Left lobe of liver (tissue), 2 donors: ENCODE data around the gene KLHL18. TPM values are rescaled to one million over a fixed set of nuclear protein-coding genes. Genes with fewer than 3 reads are reported as not detected.
"Not testable (repeated sequence)": the region's sequence is repeated elsewhere in the genome, so short reads cannot be mapped to it uniquely, and the experiment has no call there.

Experiments used
- ATAC-seq: fragments of 200-7000 bp; cut with Tn5 transposase; one replicate; pipeline ENCODE4 v1.9.1; 2020; ENCODE audit warnings: mild to moderate bottlenecking, moderate library complexity
- DNase-seq: peaks from one replicate; pipeline ENCODE4 v3.0.0-alpha.2; 2020; ENCODE audit warnings: low spot score
- total RNA-seq: library from RNA; stranded (reverse); gene quantifications from one replicate; pipeline ENCODE4 v1.2.1, GENCODE V29; 2021
- donor health status: DM: no; HTN: no; CAD: no; lungs with moderate emphysema.
- donor health status: DM: no; HTN: yes; CAD: no.

The KLHL18 gene
- total RNA-seq, 1 donor from 2014 or later = 9.4 TPM

GRCh38 chr3:47348411-47349154, 65.8 kb downstream of the KLHL18 start:
- DNase-seq = no peak
- ATAC-seq = no peak

GRCh38 chr3:47355010-47355409, 72.3 kb downstream of the KLHL18 start:
- no peak for DNase-seq
- no peak for ATAC-seq

GRCh38 chr3:47356201-47356600, 73.5 kb downstream of the KLHL18 start:
- ATAC-seq = no peak
- DNase-seq = no peak

GRCh38 chr3:47359323-47359722, 76.6 kb downstream of the KLHL18 start:
- no peak for ATAC-seq
- no peak for DNase-seq

GRCh38 chr3:47360110-47360517, 77.4 kb downstream of the KLHL18 start:
- ATAC-seq, DNase-seq: not testable (repeated sequence)

- ATAC-seq (peak; percentile 24), DNase-seq (no peak)
Measured at GRCh38 chr3:47362701-47363100, 80.0 kb downstream of the KLHL18 start.

- DNase-seq = no peak
Measured at GRCh38 chr3:47365213-47366153, 82.7 kb downstream of the KLHL18 start.

GRCh38 chr3:47366833-47367232, 84.1 kb downstream of the KLHL18 start:
- ATAC-seq (no peak), DNase-seq (no peak)

More at GRCh38 chr3:47365213-47366153, 82.7 kb downstream of the KLHL18 start:
- no peak for ATAC-seq

- no peak for DNase-seq
- ATAC-seq = no peak
Measured at GRCh38 chr3:47367631-47368030, 84.9 kb downstream of the KLHL18 start.

GRCh38 chr3:47370020-47370419, 87.3 kb downstream of the KLHL18 start:
- ATAC-seq, DNase-seq: not testable (repeated sequence)

GRCh38 chr3:47370887-47371697, 88.3 kb downstream of the KLHL18 start:
- ATAC-seq (peak; percentile 61), DNase-seq (no peak)

- DNase-seq = no peak
Measured at GRCh38 chr3:47374587-47374986, 91.8 kb downstream of the KLHL18 start.

GRCh38 chr3:47376393-47376792, 93.6 kb downstream of the KLHL18 start:
- ATAC-seq = no peak
- no peak for DNase-seq

More at GRCh38 chr3:47374587-47374986, 91.8 kb downstream of the KLHL18 start:
- no peak for ATAC-seq

GRCh38 chr3:47377186-47377585, 94.4 kb downstream of the KLHL18 start:
- DNase-seq = no peak
- no peak for ATAC-seq

- DNase-seq (no peak), ATAC-seq (no peak)
Measured at GRCh38 chr3:47378869-47379268, 96.1 kb downstream of the KLHL18 start.

GRCh38 chr3:47379411-47379899, 96.7 kb downstream of the KLHL18 start:
- peak; percentile 60 for DNase-seq
- peak; percentile 12 for ATAC-seq

GRCh38 chr3:47380026-47380600, 97.4 kb downstream of the KLHL18 start:
- ATAC-seq (no peak), DNase-seq (no peak)

GRCh38 chr3:47380601-47381316, 98.0 kb downstream of the KLHL18 start, which contains the start of gene PTPN23:
Gene PTPN23 (plus strand): TSS chr3:47381021. CDS start chr3:47381097, 76 bp downstream.
- peak; percentile 84 for ATAC-seq
- peak; percentile 100 for DNase-seq
